ENCODE measurements around the gene OPN4. TPM values are rescaled to one million over a fixed set of nuclear protein-coding genes. Genes with fewer than 3 reads are reported as not detected.

OPN4 gene
- total RNA-seq, 1 experiment from 2014 or later, result not detected

- Mint-ChIP-seq H3K4me1 (ENCODE audit: insufficient read depth, unreplicated experiment) (peaks cover 5% of the 10 kb centered on the region), H3K27me3 (ENCODE audit: insufficient read depth, unreplicated experiment) (peaks cover 10% of the 10 kb centered on the region), H3K9me3 (ENCODE audit: unreplicated experiment) (no peaks in the 10 kb centered on the region), H3K27ac (ENCODE audit: low read depth, unreplicated experiment) (no peak overlapping the region), H3K4me3 (ENCODE audit: unreplicated experiment) (no peak overlapping the region), H3K36me3 (ENCODE audit: insufficient read depth, unreplicated experiment) (no peaks in the 10 kb centered on the region)
- POLR2A ChIA-PET, result interaction anchor here (0.6 kb wide), 1 partner anchor 244 kb away, joined by 3 read pairs; no protein-coding TSS in a partner anchor
- intact Hi-C loops (cut with micrococcal nuclease), result no loop called here
- no peak for TF ChIP-seq CTCF (IDR thresholded peaks at IDR 0.05; ENCODE audit: unreplicated experiment)
- BruUV-seq (replicated peaks), result no TSS peak
- no peak for DNase-seq (ENCODE audit: unreplicated experiment)
- CTCF ChIA-PET, result no interaction called here
These were observed 2.7 kb downstream of the OPN4 start for GRCh38 chr10:86657011-86657395.

DNA sequence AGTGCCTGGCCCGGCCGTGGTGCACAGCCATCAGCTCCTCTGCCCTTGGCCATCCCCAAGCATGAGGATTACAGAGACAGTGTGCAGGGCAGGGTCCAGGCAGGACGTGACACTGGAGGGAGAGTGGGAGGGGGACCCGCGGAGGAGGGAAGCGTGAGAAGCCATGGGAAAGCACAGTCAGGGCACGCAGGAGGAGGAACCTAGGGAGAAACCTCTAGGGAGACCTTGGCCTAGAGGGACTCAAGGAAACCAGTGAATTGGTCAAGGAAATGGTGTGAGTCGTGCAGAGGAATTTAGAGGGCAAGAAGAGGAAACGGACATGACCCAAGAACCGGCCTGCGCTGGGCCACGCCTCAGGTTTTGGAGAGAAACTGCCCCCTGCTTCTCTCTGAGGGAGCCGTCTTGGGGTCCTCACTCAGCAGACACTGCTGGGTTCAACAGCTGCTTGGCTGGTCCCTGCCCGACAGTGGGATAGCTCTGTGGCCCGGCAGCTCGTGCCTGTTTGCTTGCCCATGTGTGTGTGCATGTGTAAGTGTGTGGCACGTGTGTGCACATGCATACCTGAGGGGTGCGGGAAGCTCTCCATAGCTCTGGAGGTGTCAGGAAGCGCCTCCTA is 3.2 kb downstream of the OPN4 start:
- ChIA-PET POLR2A (no interaction called here), CTCF (interaction anchor here (0.5 kb wide), 1 partner anchor 686 kb away, joined by 3 read pairs; no protein-coding TSS in a partner anchor)
- Mint-ChIP-seq H3K4me1 (ENCODE audit: insufficient read depth, unreplicated experiment) (peaks cover 5% of the 10 kb centered on the region), H3K4me3 (ENCODE audit: unreplicated experiment) (no peak overlapping the region), H3K9me3 (ENCODE audit: unreplicated experiment) (no peaks in the 10 kb centered on the region), H3K27ac (ENCODE audit: low read depth, unreplicated experiment) (no peak overlapping the region), H3K36me3 (ENCODE audit: insufficient read depth, unreplicated experiment) (no peaks in the 10 kb centered on the region), H3K27me3 (ENCODE audit: insufficient read depth, unreplicated experiment) (peaks cover 10% of the 10 kb centered on the region)
- intact Hi-C loops (cut with micrococcal nuclease), result no loop called here
- TF ChIP-seq CTCF (IDR thresholded peaks at IDR 0.05; ENCODE audit: unreplicated experiment), result no peak
- no peak for DNase-seq (ENCODE audit: unreplicated experiment)
- BruUV-seq (replicated peaks), result no TSS peak

- POLR2A ChIA-PET, result interaction anchor here (0.7 kb wide), 1 partner anchor 15 kb away, joined by 3 read pairs; no protein-coding TSS in a partner anchor
- no peaks in the 10 kb centered on the region for H3K36me3 Mint-ChIP-seq (ENCODE audit: insufficient read depth, unreplicated experiment)
- DNase-seq (ENCODE audit: unreplicated experiment), result no peak
- no peak overlapping the region for H3K27ac Mint-ChIP-seq (ENCODE audit: low read depth, unreplicated experiment)
- no peaks in the 10 kb centered on the region for H3K9me3 Mint-ChIP-seq (ENCODE audit: unreplicated experiment)
- intact Hi-C loops (cut with micrococcal nuclease), result no loop called here
- H3K4me1 Mint-ChIP-seq (ENCODE audit: insufficient read depth, unreplicated experiment), result peaks cover 5% of the 10 kb centered on the region
- peaks cover 10% of the 10 kb centered on the region for H3K27me3 Mint-ChIP-seq (ENCODE audit: insufficient read depth, unreplicated experiment)
- no peak overlapping the region for H3K4me3 Mint-ChIP-seq (ENCODE audit: unreplicated experiment)
- no TSS peak for BruUV-seq (replicated peaks)
- CTCF ChIA-PET, result no interaction called here
- TF ChIP-seq CTCF (IDR thresholded peaks at IDR 0.05; ENCODE audit: unreplicated experiment), result no peak
These were observed 4.0 kb downstream of the OPN4 start for GRCh38 chr10:86658261-86658741.

GRCh38 chr10:86658751-86659150 is 4.4 kb downstream of the OPN4 start:
- intact Hi-C loops (cut with micrococcal nuclease), result no loop called here

More at GRCh38 chr10:86658751-86659150, 4.4 kb downstream of the OPN4 start:
- H3K9me3 Mint-ChIP-seq (ENCODE audit: unreplicated experiment), result no peaks in the 10 kb centered on the region
- no peaks in the 10 kb centered on the region for H3K36me3 Mint-ChIP-seq (ENCODE audit: insufficient read depth, unreplicated experiment)
- no peak for DNase-seq (ENCODE audit: unreplicated experiment)
- no TSS peak for BruUV-seq (replicated peaks)
- ChIA-PET POLR2A (interaction anchor here (0.7 kb wide), 1 partner anchor 16 kb away, joined by 3 read pairs; no protein-coding TSS in a partner anchor), CTCF (no interaction called here)
- no peak overlapping the region for H3K4me3 Mint-ChIP-seq (ENCODE audit: unreplicated experiment)
- H3K27ac Mint-ChIP-seq (ENCODE audit: low read depth, unreplicated experiment), result no peak overlapping the region
- H3K27me3 Mint-ChIP-seq (ENCODE audit: insufficient read depth, unreplicated experiment), result peaks cover 10% of the 10 kb centered on the region
- TF ChIP-seq CTCF (IDR thresholded peaks at IDR 0.05; ENCODE audit: unreplicated experiment), result no peak
- H3K4me1 Mint-ChIP-seq (ENCODE audit: insufficient read depth, unreplicated experiment), result peaks cover 5% of the 10 kb centered on the region
